ENCODE results near the gene OXCT2.
"Not testable (repeated sequence)": the region's sequence is repeated elsewhere in the genome, so short reads cannot be mapped to it uniquely, and the experiment has no call there.

The OXCT2 gene

DNA sequence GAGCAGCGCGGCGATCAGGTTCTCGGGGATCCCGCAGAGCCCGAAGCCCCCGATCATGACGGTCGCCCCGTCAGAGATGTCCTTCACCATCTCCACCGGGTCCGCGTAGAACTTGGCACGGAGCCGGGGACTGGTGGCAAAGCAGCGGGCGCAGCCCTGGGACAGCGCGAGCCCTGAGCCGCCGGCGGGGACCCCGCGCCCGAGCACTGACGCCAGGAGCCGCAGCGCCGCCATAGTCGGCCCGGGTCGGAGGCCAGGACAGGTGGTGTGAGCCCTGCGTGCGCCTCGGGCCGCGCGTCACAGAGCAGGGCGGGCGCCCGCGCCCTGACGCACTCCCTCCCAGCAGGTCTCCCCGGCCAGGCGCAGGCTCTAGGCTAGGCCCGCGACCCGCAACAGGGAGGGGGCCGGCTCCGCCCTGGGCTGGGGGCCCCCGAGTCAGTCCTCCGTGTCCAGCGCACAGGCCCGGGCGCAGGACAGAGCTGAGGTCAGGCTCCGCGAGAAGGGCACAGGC, at the start of gene OXCT2:
Gene OXCT2, minus strand, starts transcription at position 327 of the 511 bp plus-strand sequence. Its CDS starts 93 bp downstream, at position 234.
- not testable (repeated sequence) for DNase-seq

DNA sequence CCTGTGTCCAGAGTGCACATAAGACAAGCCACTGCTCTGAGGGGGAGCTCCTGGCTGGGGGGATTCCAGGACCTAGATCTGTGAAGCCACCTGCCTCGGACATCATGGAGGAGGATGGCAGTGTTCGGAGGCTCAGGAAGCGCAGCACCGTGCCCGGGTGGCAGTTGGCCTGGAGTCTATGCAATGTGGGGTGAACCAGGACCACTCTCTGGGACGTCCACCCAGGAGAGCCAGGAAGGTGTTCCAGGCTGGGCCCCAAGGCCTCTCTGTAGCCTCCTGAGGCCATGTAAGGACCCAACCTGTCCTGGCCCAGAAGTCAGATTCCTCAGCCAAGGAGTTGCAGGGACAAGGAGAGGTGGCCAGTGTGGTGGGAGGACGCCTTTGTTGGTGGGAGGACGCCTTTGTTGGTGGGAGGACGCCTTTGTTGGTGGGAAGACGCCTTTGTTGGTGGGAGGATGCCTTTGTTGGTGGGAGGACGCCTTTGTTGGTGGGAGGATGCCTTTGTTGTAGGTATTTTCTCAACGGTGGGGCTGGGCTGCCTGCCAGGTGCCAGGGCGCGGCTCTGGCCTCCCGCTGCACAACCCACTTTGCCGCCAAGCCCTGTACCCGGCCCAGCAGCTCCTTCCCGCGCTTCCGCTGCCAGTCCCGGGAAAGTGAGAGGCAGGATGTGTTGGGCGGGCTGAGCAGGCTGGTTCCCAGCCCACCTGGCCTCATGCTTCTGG, 48.1 kb upstream of the OXCT2 start:
- DNase-seq = no peak

DNA sequence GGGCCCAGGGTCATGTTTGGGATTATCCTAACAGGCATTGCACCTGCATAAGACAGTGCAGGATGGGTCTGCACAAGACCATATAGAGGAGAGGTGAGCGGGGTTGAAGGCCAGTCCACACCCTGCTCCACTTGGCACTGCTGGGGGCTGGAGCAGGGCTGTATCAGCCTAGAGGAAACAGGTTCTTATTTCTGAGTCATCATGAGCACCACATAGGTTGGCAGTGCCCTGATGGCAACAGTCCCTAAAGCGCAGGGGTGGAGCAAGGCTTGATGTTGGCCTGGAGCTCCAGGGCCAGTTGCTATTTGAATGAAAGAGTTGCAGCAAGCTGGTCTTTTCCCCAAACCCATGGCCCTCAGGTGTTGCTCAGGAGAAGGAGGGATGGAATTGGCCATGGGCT, 47.3 kb upstream of the OXCT2 start:
- no peak for DNase-seq

DNA sequence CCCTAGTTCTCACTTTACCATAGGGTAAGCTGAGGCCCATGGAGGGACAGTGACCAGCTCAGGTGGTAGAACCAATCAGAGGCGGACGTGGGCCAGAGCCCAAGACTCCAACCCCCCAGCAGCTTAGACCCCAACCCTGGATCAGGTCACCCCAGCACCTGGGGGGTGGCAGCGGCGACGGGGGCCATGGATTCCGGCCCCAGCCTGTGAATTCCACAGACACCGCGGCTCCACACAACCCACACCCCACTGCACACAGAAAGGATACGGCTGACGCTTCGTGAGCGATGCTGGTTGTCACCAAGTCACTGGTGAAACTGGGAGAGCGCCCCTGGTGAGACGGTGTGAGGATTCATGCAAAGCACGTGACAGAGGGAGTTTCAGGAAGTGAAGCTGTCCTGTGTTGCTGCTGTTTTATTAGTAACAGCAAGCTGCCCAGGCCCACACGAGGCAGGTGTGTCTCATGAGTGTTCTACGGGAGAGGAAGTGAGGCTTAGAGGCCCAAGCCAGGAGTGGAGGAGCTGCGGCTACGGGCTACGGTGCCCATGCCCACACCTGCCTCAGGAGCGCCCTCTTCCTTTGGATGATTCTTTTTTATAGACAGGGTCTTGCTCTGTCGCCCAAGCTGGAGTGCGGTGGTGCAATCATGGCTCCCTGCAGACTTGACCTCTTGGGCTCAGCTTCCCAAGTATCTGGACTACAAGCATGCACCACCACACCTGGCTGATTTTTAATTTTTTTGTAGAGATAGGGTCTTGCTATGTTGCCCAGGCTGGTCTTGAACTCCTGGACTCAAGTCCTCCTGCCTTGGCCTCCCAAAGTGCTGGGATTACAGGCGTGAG, 46.2 kb upstream of the OXCT2 start:
- DNase-seq = peak; percentile 22

DNA sequence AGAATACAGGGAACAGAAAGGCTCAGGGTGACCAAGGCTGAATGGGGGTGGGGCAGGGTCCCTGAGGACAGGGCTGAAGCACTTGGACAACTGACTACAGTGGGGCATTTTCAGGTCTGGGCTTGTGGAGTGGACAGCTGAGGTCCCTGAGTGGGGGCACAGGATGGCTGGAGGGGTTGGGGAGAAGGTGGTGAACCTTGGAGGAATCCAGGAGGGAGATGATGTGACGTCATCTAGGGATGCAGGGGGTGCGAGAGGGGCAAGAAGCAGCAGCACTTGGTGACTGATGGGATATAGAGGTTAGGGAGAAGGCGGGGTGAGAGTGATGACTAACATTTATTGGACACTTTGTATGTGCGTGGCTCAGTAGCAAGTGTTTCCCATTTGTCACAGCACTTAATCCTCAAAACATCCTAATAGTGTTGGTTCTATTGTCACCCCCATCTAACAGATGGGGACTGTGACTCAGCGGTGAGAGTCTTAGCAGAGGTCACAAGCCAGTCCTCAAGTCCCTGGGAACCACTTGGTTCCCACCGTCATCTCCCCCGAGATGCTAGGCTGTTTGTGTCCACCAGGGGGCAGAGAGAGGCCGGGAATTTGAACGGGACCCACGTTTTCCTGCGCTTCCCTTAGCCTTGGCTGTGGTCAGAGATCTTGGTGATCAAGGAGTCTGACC, 45.4 kb upstream of the OXCT2 start:
- peak; percentile 86 for DNase-seq

DNA sequence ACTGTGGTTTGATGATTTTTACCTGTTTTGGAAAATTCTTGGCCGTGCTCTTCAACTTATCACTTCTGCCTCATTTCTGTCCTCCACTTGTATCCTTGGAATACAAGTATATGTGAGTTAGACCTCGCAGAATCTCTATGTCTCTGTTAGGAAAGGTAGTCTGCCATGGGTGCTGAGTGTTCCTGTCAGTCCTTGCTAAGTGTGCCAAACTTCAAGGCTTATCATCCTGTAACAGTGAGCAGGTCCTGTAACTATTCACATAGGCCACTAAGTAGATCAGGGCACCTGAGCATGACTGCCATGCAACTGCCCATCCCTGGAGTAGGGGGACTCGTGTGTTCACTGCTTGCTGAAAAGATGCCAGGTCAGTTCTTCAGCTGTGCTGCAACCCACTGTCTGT, 41.8 kb upstream of the OXCT2 start:
- no peak for DNase-seq

DNA sequence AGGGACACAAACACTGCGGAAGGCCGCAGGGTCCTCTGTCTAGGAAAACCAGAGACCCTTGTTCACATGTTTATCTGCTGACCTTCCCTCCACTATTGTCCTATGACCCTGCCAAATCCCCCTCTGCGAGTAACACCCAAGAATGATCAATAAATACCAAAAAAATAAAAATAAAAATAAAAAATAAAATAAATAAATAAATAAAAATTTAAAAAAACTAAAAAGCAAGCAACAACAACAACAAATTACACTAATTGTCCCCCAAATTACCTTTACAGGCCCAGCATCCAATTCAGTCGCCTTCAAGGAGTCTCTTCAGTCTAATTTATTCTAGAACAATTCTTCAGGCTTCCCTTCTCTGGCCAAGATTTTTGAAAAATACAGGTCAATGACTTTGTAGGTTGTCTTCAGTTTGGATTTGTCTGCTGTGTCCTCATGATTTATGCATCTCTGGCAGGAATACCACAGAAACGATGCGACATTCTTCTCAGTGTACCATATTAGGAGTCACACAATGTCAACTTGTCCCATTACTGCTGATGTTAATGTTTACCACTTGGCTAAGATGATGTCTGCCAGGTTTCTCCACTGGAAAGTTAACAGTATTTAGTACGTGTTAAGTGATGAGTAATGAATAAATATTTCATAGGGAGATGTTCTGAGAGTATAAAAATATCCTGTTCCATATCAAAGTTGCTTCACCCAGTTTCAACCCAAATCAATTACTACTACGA, 37.8 kb upstream of the OXCT2 start:
- no peak for DNase-seq

DNA sequence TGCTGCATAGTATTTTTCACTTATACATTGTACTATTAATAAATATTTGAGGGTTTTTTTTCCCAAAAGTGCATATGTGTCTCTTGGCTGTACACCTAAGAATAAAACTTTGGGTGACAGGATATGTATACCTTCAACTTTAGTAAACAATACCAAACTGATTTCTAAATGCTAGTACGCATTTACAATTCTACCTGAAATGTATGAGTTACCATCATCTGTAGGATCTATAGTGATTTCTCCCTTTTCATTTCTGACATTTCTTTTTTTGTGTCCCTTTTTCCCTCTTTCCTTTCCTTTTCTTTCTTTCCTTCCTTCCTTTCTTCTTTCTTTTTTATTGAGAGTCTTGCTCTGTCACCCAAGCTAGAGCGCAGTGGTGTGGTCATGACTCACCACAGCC, 34.2 kb upstream of the OXCT2 start:
- DNase-seq = no peak

DNA sequence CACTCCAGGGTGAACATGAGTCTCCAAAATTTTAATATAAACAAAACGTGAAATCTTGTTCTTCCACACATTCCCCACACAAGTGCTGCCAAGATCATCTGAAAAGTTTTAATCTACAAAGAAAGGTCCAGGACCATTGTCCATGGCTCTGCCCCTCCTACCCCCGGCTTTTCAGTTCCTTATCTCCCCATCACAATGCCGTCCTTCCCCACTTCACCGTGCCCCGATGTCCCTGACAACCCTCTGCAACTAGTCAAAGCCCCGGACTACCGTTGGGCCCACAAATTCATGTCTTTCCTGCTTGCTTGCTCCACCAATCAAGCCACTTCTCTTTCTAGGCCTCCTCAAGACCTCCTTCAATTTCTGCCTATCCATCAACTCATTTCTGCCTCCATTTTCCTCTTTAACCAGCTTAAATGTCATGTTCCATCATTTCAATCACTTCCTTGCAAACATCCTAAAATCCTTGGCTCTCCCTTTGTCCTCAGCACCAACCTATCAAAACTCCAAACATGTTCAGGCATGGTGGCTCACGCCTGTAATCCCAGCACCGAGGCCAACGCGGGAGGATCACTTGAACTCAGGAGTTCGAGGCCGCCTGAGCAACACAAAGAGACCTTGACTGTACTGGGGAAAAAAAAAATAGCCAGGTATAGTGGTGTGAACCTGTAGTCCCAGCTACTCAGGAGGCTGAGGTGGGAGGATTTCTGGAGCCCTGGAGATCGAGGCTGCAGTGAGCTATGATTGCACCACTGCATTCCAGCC, 31.5 kb upstream of the OXCT2 start:
- DNase-seq = no peak

DNA sequence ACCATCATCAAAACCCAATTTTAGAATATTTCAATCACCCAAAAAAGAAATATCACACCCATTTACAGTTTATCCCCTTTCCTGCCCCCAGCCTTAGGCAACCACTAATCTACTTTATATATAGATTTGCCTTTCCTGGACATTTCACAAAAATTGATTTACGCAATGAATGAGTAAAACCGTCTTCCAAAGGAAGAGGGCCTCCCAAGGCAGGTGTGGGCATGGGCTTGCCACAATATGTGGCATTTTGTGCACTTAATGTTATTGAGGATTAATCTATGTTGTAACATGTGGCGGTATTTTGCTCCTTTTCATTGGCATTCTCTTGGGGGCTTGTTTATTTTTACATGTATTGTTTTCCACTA, 29.3 kb upstream of the OXCT2 start:
- DNase-seq = no peak

DNA sequence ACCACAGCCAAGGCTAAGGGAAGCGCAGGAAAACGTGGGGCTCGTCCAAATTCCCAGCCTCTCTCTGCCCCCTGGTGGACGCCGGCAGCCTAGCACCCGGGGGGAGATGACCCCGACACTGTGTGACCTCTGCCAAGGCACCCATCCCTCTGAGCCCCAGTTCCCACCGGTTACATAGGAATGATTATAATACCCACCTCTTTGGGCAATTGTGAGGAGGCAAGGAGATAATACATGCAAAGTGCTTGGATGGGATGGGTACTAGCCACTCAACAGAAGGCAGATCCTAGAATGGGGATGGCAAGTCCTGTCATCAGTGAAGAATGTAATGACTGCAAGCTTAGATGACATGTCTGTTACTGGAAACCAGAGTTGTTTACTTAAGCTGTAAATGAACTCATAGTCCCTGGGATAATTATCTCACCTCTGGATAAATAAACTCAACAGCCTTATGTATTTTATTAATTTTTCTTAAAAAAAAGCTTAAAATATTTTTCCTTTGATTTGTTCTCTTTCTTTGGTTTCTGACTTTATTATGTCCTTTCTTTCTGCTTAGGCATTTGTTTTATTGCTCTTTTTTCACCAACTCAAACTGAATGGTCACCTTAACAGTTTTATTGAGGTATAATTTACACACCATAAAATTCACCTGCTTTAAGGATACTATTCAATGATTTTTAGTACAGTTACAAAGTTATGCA, 28.8 kb upstream of the OXCT2 start:
- DNase-seq = peak; percentile 79

DNA sequence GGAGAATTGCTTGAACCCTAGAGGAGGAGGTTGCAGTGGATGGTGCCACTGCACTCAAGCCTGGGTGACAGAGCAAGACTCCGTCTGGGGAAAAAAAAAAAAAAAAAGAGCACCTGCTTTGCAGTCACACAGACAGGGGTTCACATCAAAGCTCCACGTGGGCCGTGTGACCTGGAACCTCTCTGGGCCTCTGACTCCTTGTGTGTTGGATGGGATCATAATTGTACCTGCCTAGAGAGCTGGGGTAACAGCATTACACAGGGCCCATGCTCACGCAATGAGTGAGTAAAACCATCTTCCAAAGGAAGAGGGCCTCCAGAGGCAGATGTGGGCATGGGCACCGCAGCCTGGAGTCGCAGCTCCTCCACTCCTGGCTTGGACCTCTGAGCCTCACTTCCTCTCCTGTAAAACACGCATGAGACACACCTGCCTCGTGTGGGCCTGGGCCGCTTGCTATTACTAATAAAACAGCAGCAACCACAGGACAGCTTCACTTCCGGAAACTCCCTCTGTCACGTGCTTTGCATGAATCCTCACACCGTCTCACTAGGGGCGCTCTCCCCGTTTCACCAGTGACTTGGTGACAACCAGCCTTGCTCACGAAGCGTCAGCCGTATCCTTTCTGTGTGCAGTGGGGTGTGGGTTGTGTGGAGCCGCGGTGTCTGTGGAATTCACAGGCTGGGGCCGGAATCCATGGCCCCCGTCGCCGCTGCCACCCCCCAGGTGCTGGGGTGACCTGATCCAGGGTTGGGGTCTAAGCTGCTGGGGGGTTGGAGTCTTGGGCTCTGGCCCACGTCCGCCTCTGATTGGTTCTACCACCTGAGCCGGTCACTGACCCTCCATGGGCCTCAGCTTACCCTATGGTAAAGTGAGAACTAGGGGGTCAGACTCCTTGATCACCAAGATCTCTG, 28.0 kb upstream of the OXCT2 start:
- peak; percentile 68 for DNase-seq

DNA sequence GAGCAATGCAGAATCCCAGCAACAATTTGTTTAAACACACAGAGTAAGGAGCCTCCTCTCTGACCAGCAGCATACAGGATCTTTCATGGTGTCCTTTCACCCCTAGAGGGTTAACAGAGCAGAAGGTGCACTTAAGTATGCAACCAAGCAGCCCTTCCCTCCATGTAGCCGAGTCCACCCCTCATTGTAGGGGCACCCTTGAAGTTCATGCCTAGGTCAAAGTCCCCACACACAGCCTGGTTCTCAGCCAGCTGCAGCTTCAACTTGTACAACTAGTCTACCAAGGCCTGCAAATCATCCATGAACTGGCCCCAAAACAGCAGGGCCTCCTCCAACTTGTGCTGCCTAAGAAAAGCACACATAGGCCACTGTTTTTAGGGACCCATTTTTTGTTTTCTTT, 24.5 kb upstream of the OXCT2 start:
- DNase-seq = no peak

DNA sequence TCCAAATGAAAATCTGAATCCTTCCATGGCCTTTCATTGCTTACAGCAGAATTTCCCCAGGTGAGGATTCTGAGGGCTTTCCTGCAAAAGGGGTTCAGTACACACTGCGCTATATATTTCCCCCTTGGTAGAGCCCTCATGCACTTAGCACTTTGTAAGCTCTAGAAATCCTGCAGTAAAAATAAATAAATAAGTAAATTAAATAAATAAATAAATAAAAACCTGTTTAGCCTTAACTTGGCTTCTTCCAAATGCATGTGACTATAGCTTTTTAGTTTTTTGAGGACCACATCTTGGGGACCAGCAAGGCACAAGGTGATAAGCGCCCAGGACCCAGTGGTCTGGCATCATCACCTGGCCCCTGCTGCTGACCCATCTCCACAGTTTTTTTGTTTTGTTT, 20.7 kb upstream of the OXCT2 start:
- DNase-seq = no peak

DNA sequence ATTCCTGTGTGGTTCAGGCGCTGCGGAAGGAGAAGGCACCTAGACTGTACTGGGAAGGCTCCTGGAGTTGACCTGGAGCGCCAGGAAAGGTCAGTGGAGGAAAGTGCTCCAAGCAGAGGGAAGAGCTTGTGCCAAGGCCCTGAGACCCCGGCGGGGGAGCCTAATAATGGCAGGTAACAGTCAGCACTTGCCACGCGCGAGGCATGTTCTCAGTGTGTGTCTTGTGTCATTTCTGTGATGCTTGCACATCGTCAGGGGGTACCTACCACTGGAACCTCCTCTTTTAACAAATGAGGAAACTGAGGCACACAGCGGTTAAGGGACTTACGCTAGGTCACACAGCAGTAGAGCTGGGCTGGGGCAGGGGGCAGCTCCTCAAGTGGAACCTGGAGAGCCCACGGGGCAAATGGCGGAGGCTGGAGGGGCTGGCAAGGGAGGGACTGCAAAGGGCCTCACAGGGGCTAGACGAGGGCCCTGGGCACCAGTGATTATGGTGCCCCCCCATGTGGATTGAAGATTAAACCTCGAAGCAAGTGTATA, 18.5 kb upstream of the OXCT2 start:
- no peak for DNase-seq

DNA sequence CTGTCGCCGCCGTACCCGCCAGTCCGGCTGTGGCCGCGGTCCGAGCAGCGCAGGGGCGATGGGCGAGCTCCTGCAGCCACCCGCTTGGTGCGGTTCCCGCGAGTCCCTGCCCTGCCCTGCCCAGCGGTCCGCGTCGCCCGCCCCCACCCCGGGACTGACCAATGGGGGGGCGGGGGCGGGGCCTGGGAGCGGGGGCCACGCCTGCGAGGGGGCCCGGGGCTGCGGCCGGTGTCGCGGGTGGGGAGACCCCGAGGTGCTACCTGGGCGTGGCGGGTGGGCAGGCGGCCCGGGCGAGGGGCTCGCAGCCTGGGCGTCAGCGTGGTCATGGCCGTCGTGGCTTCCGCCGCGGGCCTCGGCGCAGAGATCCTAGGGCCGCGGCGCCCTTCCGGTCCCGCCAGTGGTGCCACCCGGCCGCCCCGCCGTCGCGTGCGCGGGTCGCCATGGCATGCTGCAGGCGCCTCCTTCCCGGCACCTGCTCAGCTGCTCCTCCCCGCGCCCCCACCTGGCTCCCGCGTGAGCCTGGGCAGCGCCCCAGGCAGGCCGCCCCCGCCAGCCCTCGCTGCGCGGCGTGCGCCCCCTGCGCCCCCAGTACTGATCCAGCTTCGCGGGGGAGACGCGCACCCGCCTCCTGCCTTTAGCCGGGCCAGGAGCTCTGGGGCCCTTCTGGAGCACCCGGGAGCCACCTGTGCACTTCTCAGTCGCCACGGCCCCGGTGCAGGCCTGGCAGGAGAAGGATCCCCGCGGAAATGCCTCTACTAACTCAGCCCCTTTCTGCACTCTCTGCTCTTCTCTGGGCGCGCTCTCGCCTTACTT, 17.8 kb upstream of the OXCT2 start, which contains the start of gene BMP8B:
Gene BMP8B, minus strand, starts transcription at position 108 of the 813 bp plus-strand sequence. CDS start 380 bp downstream, outside the sequence.
- DNase-seq = peak; percentile 44

DNA sequence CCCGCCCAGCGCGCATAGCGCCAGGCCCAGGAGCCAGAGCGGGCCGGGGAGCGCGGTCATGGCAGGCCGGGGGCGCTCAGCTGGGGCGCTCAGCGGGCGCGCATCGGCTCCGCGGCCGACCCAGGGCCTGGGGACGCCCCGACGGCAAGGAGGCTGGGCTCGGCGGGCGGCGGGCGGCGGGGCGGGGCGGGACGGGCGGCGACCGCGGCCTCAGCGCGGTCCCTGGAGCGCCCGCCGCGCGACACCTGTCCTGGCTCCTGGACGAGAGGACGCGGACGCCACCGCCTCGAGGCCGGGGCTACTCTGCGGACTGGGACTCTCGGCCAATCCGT, 17.2 kb upstream of the OXCT2 start:
- no peak for DNase-seq

DNA sequence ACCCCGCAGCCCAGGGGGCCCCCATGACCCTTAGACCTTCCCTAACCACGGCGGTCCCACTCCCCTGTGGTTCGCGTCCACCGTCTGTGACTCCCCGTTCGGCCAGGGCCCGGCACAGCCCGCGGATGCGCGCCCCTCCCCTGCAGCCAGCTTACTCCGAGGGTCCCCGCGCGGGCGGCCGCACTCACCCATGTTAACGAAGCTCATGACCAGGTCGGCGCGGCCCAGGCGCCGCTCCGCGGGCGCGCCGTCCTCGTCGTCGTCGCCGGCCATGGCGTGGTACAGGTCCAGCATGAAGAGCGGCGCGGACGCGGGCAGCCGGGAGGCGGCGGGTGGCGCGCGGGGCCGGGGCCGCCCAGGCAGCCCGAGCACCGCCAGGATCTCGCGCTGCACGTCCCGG, 16.8 kb upstream of the OXCT2 start:
- peak; percentile 26 for DNase-seq

DNA sequence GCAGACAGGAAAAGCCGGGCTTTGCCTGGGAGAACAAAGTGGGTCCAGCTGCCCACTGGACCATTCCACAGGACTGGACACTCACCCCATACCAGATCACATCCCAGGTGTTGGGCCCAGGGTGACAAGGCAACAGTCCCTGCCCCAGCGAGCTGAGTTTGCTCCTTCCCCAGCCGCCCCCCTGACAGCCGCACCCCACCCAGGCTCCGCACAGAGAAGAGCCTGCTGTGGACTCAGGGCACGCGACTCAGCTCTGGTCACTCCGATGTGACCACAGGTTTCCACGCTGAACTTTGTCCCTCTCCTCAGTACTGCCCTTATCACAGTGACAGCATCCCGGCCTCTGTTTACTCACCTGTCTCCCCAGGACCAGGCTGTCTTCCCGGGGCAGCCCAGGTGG, 16.3 kb upstream of the OXCT2 start:
- DNase-seq = no peak

Data from retina (tissue), 1 donor.